ENCODE data around the gene FBXL13. TPM values are rescaled to one million over a fixed set of nuclear protein-coding genes. Genes with fewer than 3 reads are reported as not detected.

Gene FBXL13
- total and polyA plus RNA-seq, 2 of the 8 experiments (the other 6 are each of a cell fraction or from before 2014, with no cell fraction given): 1.2 to 2.8 TPM

DNA sequence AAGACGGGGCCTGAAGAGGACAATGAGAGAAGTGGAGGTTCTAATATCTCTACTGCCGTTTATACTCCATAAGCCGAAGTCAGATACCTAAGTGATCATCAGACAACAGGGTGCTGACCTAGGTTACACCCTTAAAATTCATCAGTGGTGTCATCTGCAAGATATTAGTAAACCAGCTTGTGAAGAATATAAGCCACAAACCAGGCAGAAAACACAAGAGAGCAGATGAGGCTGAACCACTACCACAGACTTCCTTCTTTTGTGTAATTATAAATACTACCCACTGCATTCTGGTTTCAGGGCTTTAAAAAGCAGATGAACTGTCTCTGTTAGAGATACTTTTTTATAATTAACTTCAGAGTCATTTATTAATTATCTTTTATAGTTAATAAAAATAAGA lies 230.7 kb downstream of the FBXL13 start:
- Histone ChIP-seq H2BK120ac (replicated peaks; ENCODE audit: low read depth, low read length) (no peak overlapping the region), H3K4ac (replicated peaks; ENCODE audit: insufficient read length, low read depth, low read length) (no peak overlapping the region), H3K56ac (replicated peaks; ENCODE audit: insufficient read length, low read depth, low read length) (no peak overlapping the region), H3K79me2 (ENCODE audit: control insufficient read depth in 1 of 2, insufficient read depth in 2 of 2, low read length in 2 of 2) (no peaks in the 10 kb centered on the region), H4K20me1 (replicated peaks in 1 of 2; ENCODE audit: control insufficient read depth in 1 of 2, insufficient read depth in 2 of 2, low read length in 2 of 2) (no peaks in the 10 kb centered on the region), H3K79me1 (ENCODE audit: low read depth, low read length) (no peaks in the 10 kb centered on the region), H3K23me2 (ENCODE audit: low read depth, low read length) (no peaks in the 10 kb centered on the region), H4K91ac (replicated peaks; ENCODE audit: insufficient read length, low read length) (no peak overlapping the region), H3K4me3 (ENCODE audit: extremely low read depth in 1 of 4, insufficient read depth in 2 of 4, low read depth in 3 of 4, low read length in 4 of 4) (no peak overlapping the region), H3K18ac (ENCODE audit: extremely low read depth, low read length) (no peak overlapping the region), H2BK20ac (ENCODE audit: low read length) (no peak overlapping the region), H2BK12ac (ENCODE audit: low read depth, low read length) (no peak overlapping the region), H3K23ac (ENCODE audit: insufficient read length) (no peak overlapping the region), H2AK5ac (ENCODE audit: low read depth, low read length) (no peak overlapping the region), H4K8ac (ENCODE audit: extremely low read depth, insufficient read depth, low read length) (no peak overlapping the region), H2AFZ (ENCODE audit: low read length) (no peak overlapping the region), H2BK5ac (ENCODE audit: low read depth, low read length) (no peak overlapping the region), H3K4me2 (ENCODE audit: insufficient read depth in 1 of 2, low read depth in 2 of 2, low read length in 2 of 2) (no peak overlapping the region), H3K27me3 (replicated peaks in 1 of 4; ENCODE audit: control insufficient read depth in 3 of 4, extremely low read depth in 1 of 4, insufficient read depth in 3 of 4, low read length in 3 of 4) (peaks cover 0 to 1% (median 0%) of the 10 kb centered on the region in 4 experiments; a peak in 1 of 7 replicates), H3K14ac (ENCODE audit: insufficient read length) (no peak overlapping the region), H3K4me1 (replicated peaks in 1 of 4; ENCODE audit: control insufficient read depth in 3 of 4, insufficient read depth in 4 of 4, low read length in 3 of 4) (no peaks in the 10 kb centered on the region), H3K36me3 (ENCODE audit: control insufficient read depth in 2 of 4, insufficient read depth in 4 of 4, low read length in 3 of 4) (no peaks in the 10 kb centered on the region), H3K9ac (replicated peaks in 1 of 4; ENCODE audit: extremely low read depth in 1 of 4, low read depth in 3 of 4, low read length in 3 of 4) (no peak overlapping the region), H3K27ac (ENCODE audit: low read depth, low read length) (no peak overlapping the region), H3K9me3 (ENCODE audit: insufficient read depth in 2 of 2, low read depth in 1 of 2, low read length in 1 of 2) (no peaks in the 10 kb centered on the region), H4K5ac (ENCODE audit: insufficient read length, low read depth, low read length) (no peak overlapping the region), H2BK15ac (ENCODE audit: low read length) (no peak overlapping the region)
- WGBS, 2 experiments (ENCODE audit: extremely low coverage in 1 of 2, insufficient coverage in 1 of 2, insufficient read length in 1 of 2, insufficient replicate concordance in 2 of 2, low coverage in 1 of 2, low lambda C conversion rate in 2 of 2, missing lambda C conversion rate in 1 of 2): 93% methylated on average over 3 of the region's 3 CpGs; no CpG with 5 or more reads in 1 of the 2 experiments
- FAIRE-seq (no peak), DNase-seq (ENCODE audit: low read depth in 1 of 2, low spot score in 2 of 2) (no peak)
- TF ChIP-seq CEBPB (IDR thresholded peaks at IDR 0.05; ENCODE audit: low read depth, low read length): no peak
- ChIA-PET POLR2A (ENCODE audit: partially characterized antibody) (no interaction called here), CTCF (ENCODE audit: partially characterized antibody) (interaction anchor here (1.1 to 1.4 kb wide), 2 partner anchors 12 to 218 kb away, joined by 4 to 5 read pairs; no protein-coding TSS in a partner anchor)

Measured in H1 (cell line).